ENCODE data around the gene G6PC1. TPM values are rescaled to one million over a fixed set of nuclear protein-coding genes. Genes with fewer than 3 reads are reported as not detected.
A peak's percentile ranks its signal among the peaks of the same experiment; 100 is the strongest.

G6PC1 gene
- total and polyA plus RNA-seq, 2 of the 13 experiments (the other 11 are each of a cell fraction or from before 2014, with no cell fraction given): 1.7 to 37.9 TPM

- no peak for TF ChIP-seq ZXDC (CRISPR knock-in tag; IDR thresholded peaks at IDR 0.05)
- no peak for TF ChIP-seq RCOR2 (CRISPR knock-in tag; IDR thresholded peaks at IDR 0.05)
- TF ChIP-seq ZNF781 (CRISPR knock-in tag; IDR thresholded peaks at IDR 0.05; ENCODE audit: borderline replicate concordance, not compliant biosample characterization): no peak
- no peak for TF ChIP-seq CREB1 (IDR thresholded peaks at IDR 0.05)
- TF ChIP-seq CREB1 (CRISPR knock-in tag; IDR thresholded peaks at IDR 0.05): no peak
- no peak for TF ChIP-seq SP2 (CRISPR knock-in tag; IDR thresholded peaks at IDR 0.05)
- 0 out of 2 replicates have a peak, but pooled peaks have one; percentile 45 for TF ChIP-seq ZNF205 (CRISPR knock-in tag; IDR thresholded peaks at IDR 0.05)
- TF ChIP-seq MAZ (IDR thresholded peaks at IDR 0.05; ENCODE audit: borderline replicate concordance, low read depth, low read length): no peak
- peak; percentile 44; the same call in 1 of the 2 replicates for TF ChIP-seq MAZ (CRISPR knock-in tag; IDR thresholded peaks at IDR 0.05; ENCODE audit: low read depth)
- peak; percentile 96 for TF ChIP-seq RAD21 (CRISPR knock-in tag; IDR thresholded peaks at IDR 0.05)
- 0 out of 2 replicates have a peak, but pooled peaks have one; percentile 37 for TF ChIP-seq HOXA3 (CRISPR knock-in tag; IDR thresholded peaks at IDR 0.05)
- peak; percentile 80 for TF ChIP-seq XRCC5 (optimal IDR thresholded peaks at IDR 0.05; ENCODE audit: low read length)
- no peak for TF ChIP-seq ZUFSP (CRISPR knock-in tag; IDR thresholded peaks at IDR 0.05; ENCODE audit: borderline replicate concordance)
- TF ChIP-seq PAXIP1 (CRISPR knock-in tag; conservative IDR thresholded peaks at IDR 0.05): 0 out of 2 replicates have a peak, but pooled peaks have one; percentile 22
- no peak for TF ChIP-seq ZBTB1 (CRISPR knock-in tag; IDR thresholded peaks at IDR 0.05; ENCODE audit: borderline replicate concordance)
- TF ChIP-seq BRF2 (CRISPR knock-in tag; IDR thresholded peaks at IDR 0.05): 0 out of 2 replicates have a peak, but pooled peaks have one; percentile 42
- TF ChIP-seq DDIT3 (CRISPR knock-in tag; IDR thresholded peaks at IDR 0.05): no peak
- no peak for TF ChIP-seq HDAC2 (CRISPR knock-in tag; IDR thresholded peaks at IDR 0.05)
- TF ChIP-seq PHF5A (CRISPR knock-in tag; IDR thresholded peaks at IDR 0.05; ENCODE audit: low read depth, unreplicated experiment): no peak
These were observed 37.4 kb downstream of the G6PC1 start (continued) for GRCh38 chr17:42937712-42938596.

All from HepG2 (cell line).